HEK293T (cell line): ENCODE data around the gene CD8B2.
"Not testable (repeated sequence)": the region's sequence is repeated elsewhere in the genome, so short reads cannot be mapped to it uniquely, and the experiment has no call there.

Experiments
- BHLHE40 ChIP-seq: fragments of 450-650 bp; IDR thresholded peaks from 2 replicates; pipeline ENCODE4 v1.6.1; 2016; ENCODE audit warnings: mild to moderate bottlenecking, moderate library complexity, borderline replicate concordance
- CTBP1 ChIP-seq: fragments of 450-650 bp; IDR thresholded peaks from 2 replicates; pipeline ENCODE4 v1.6.1; 2016; ENCODE audit warnings: borderline replicate concordance
- FOXA1 ChIP-seq: fragments of 450-650 bp; IDR thresholded peaks from 2 replicates; pipeline ENCODE4 v1.6.1; 2016; ENCODE audit warnings: mild to moderate bottlenecking
- FOXK2 ChIP-seq: fragments of 450-650 bp; IDR thresholded peaks from 2 replicates; pipeline ENCODE4 v1.6.1; 2016; ENCODE audit warnings: mild to moderate bottlenecking
- SP1 ChIP-seq: fragments of 450-650 bp; IDR thresholded peaks from 2 replicates; pipeline ENCODE4 v1.6.1; 2017
- SUZ12 ChIP-seq: fragments of 450-650 bp; IDR thresholded peaks from 2 replicates; pipeline ENCODE4 v1.6.1; 2016; ENCODE audit warnings: mild to moderate bottlenecking
- TF ChIP-seq, protein P1 (sequence below): fragments of 450-650 bp; IDR thresholded peaks from 2 replicates; pipeline ENCODE4 v1.6.1; 2016

DNA sequence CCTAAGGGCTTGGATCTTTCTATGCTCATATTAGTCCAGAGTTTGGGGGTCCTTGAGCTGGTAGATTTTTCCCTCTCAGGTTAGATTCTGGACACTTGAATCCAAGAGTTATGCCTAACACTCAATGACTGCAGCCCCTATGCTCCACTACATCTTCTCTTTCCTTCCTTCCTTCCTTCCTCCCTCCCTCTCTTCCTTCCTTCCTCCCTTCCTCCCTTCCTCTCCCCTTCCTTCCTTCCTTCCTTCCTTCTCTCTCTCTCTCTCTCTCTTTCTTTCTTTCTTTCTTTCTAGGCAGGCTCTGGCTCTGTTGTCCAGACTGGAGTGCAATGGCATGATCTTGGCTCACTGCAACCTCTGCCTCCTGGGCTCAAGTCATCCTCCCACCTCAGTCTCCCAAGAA is 79.3 kb downstream of the CD8B2 start:
- not testable (repeated sequence) for TF ChIP-seq FOXA1, BHLHE40, SP1, CTBP1, SUZ12, FOXK2
- TF ChIP-seq, protein P1, sequence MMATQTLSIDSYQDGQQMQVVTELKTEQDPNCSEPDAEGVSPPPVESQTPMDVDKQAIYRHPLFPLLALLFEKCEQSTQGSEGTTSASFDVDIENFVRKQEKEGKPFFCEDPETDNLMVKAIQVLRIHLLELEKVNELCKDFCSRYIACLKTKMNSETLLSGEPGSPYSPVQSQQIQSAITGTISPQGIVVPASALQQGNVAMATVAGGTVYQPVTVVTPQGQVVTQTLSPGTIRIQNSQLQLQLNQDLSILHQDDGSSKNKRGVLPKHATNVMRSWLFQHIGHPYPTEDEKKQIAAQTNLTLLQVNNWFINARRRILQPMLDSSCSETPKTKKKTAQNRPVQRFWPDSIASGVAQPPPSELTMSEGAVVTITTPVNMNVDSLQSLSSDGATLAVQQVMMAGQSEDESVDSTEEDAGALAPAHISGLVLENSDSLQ = not testable (repeated sequence)
